GM12878 (cell line): Measurements from ENCODE around the gene MIEF1. TPM values are rescaled to one million over a fixed set of nuclear protein-coding genes. Genes with fewer than 3 reads are reported as not detected.

Experiments used
- ATAC-seq: fragments of 200-7000 bp; cut with Tn5 transposase; 3 replicates; pipeline ENCODE4 v1.9.1; 2020; ENCODE audit warnings: mild to moderate bottlenecking, moderate library complexity
- BruUV-seq: library from RNA; stranded (reverse); fragments of 400-500 nt; replicated peaks from 2 replicates; lab custom pipeline; 2021; lab: Mats Ljungman, UMichigan
- CTCF ChIA-PET: fragments of 300-600 bp; sonication (Branson Sonifier 250); formaldehyde crosslinking; extraction: SDS; loops from one replicate; lab custom pipeline; 2021; ENCODE audit warnings: inconsistent platforms; lab: Yijun Ruan, JAX
- POLR2A ChIA-PET: fragments of 350-600 bp; formaldehyde crosslinking; extraction: SDS; loops from one replicate; lab custom pipeline; 2021; ENCODE audit warnings: inconsistent platforms; lab: Charles Lee
- RAD21 ChIA-PET: fragments of 300-600 bp; sonication (Branson Sonifier 250); formaldehyde crosslinking; loops from one replicate; lab custom pipeline; 2023; ENCODE audit warnings: antibody characterized with exemption; ENCODE audit not compliant: unreplicated experiment; lab: Charles Lee
- SMC1A ChIA-PET: fragments of 300-600 bp; sonication (Branson Sonifier 250); formaldehyde crosslinking; loops from one replicate; lab custom pipeline; 2023; ENCODE audit not compliant: unreplicated experiment, uncharacterized antibody; lab: Charles Lee
- DNase-seq: peaks from one replicate; pipeline ENCODE4 v3.0.0-alpha.2; 2011; ENCODE audit warnings: low read depth, low spot score
- FAIRE-seq: peaks from 3 replicates; lab custom pipeline; 2011; peaks lifted over from hg19 to GRCh38; lab: Jason Lieb, UNC
- H2AFZ ChIP-seq: 2 replicates; pipeline ENCODE4 v1.6.0; 2011; ENCODE audit warnings: low read depth, low read length, control low read depth; ENCODE audit not compliant: control insufficient read depth
- H3K27ac ChIP-seq: 2 replicates; pipeline ENCODE4 v1.5.1; 2011; ENCODE audit warnings: control low read depth; ENCODE audit not compliant: control insufficient read depth, insufficient read depth
- H3K27me3 ChIP-seq, 2 experiments: replicated peaks in 1 of 2; 2 replicates each; pipeline versions ENCODE4 v1.6.0 to v1.6.1; 2011; ENCODE audit warnings: low read length in 1 of 2; ENCODE audit not compliant: control insufficient read depth in 2 of 2, insufficient read depth in 2 of 2
- H3K36me3 ChIP-seq, 2 experiments: 2 replicates each; pipeline ENCODE4 v1.5.1; 2011; ENCODE audit warnings: low read length in 1 of 2; ENCODE audit not compliant: control insufficient read depth in 2 of 2, insufficient read depth in 2 of 2
- H3K4me1 ChIP-seq: 2 replicates; pipeline ENCODE4 v1.6.1; 2011; ENCODE audit warnings: mild to moderate bottlenecking, low read length, moderate library complexity, mixed read lengths; ENCODE audit not compliant: control insufficient read depth, insufficient read depth
- H3K4me2 ChIP-seq: 2 replicates; pipeline ENCODE4 v1.6.0; 2011; ENCODE audit warnings: control low read depth; ENCODE audit not compliant: control insufficient read depth, insufficient read depth
- H3K4me3 ChIP-seq: fragments of 200-600 bp; sonication (generic); 2 replicates; pipeline ENCODE4 v1.5.1; 2016
- H3K79me2 ChIP-seq: 2 replicates; pipeline ENCODE4 v1.6.0; 2011; ENCODE audit warnings: low read length; ENCODE audit not compliant: control insufficient read depth, insufficient read depth
- H3K9ac ChIP-seq: 2 replicates; pipeline ENCODE4 v1.8.0; 2011; ENCODE audit warnings: low read length, control low read depth, mixed read lengths; ENCODE audit not compliant: control insufficient read depth, insufficient read depth
- H3K9me3 ChIP-seq: replicated peaks from 3 replicates; pipeline ENCODE4 v1.5.1; 2011; ENCODE audit warnings: mild to moderate bottlenecking, low read length; ENCODE audit not compliant: control insufficient read depth, insufficient read depth
- H4K20me1 ChIP-seq: 2 replicates; pipeline ENCODE4 v1.6.0; 2011; ENCODE audit not compliant: control insufficient read depth, insufficient read depth
- CBX3 ChIP-seq: fragments of 200-600 bp; sonication (generic); IDR thresholded peaks from 2 replicates; pipeline ENCODE4 v1.6.1; 2016; ENCODE audit warnings: low read depth, borderline replicate concordance
- EZH2 ChIP-seq: IDR thresholded peaks from 2 replicates; pipeline ENCODE4 v1.6.1; 2012; ENCODE audit warnings: low read depth, mild to moderate bottlenecking, control low read depth, inconsistent platforms, low read length, borderline replicate concordance; ENCODE audit not compliant: control insufficient read depth
- POLR2A ChIP-seq: IDR thresholded peaks from 2 replicates; pipeline ENCODE4 v1.6.1; 2011; ENCODE audit warnings: low read depth, mild to moderate bottlenecking, low read length
- RAD21 ChIP-seq: IDR thresholded peaks from 2 replicates; pipeline ENCODE4 v1.6.1; 2011; ENCODE audit warnings: mild to moderate bottlenecking, low read depth, low read length, moderate library complexity; ENCODE audit not compliant: insufficient read depth
- SMC3 ChIP-seq: IDR thresholded peaks from 2 replicates; pipeline ENCODE4 v1.6.1; 2011; ENCODE audit warnings: low read length, improper control_type of control experiment, borderline replicate concordance
- WGBS: methylation state at CpG from one replicate; pipeline ENCODE4 v1.1.6; 2016; ENCODE audit warnings: low lambda C conversion rate; ENCODE audit not compliant: insufficient replicate concordance, insufficient coverage; ENCODE audit errors: missing lambda C conversion rate; 5-methylcytosine and 5-hydroxymethylcytosine counted together
- in situ Hi-C: fragments of 300-500 bp; cut with MboI; formaldehyde crosslinking; loops from 9 replicates; pipeline ENCODE4 v1.14.3; 2018; ENCODE audit warnings: mixed read lengths
- intact Hi-C: fragments of 100-400 bp; cut with micrococcal nuclease; formaldehyde crosslinking; loops from one replicate; pipeline ENCODE4 v1.14.2; 2022; ENCODE audit not compliant: unreplicated experiment
- polyA plus RNA-seq, 11 experiments: library from polyadenylated mRNA; depleted of rRNA in 4 of 11; unstranded in 6 of 11; stranded (reverse) in 5 of 11; fragments of >200 nt; fragmentation: Nextera tagmentation in 4 of 11; fragmentation: Illumina TruSeq in 1 of 11; extraction: Ambion mirVana in 4 of 11; extraction: Trizol in 1 of 11; gene quantifications; 1 replicate in 1 of 11; 2 replicates in 10 of 11; pipeline versions ENCODE4 v1.2.1 to v1.2.3, GENCODE V29; 2011 to 2016; ENCODE audit warnings: inconsistent platforms in 2 of 11, missing spikeins in 2 of 11, low read depth in 1 of 11
- total RNA-seq, 4 experiments: library from RNA; depleted of rRNA in 3 of 4; stranded (reverse); fragments of >200 nt in 3 of 4; fragmentation: Illumina TruSeq in 1 of 4; extraction: Trizol in 1 of 4; gene quantifications; 2 replicates each; pipeline versions ENCODE4 v1.2.1 to v1.2.3, GENCODE V29; 2013 to 2021
- TF ChIP-seq, protein P1 (sequence below): fragments of 450-650 bp; IDR thresholded peaks from 2 replicates; pipeline ENCODE4 v1.6.1; 2016; ENCODE audit warnings: mild to moderate bottlenecking
- TF ChIP-seq, protein P2 (sequence below), 3 experiments: IDR thresholded peaks in 2 of 3; conservative IDR thresholded peaks in 1 of 3; 2 replicates each; pipeline ENCODE4 v1.5.1; 2011; ENCODE audit warnings: low read depth in 3 of 3, low read length in 3 of 3, mild to moderate bottlenecking in 3 of 3, control low read depth in 2 of 3, moderate library complexity in 2 of 3, inconsistent platforms in 1 of 3, mixed read lengths in 1 of 3; ENCODE audit not compliant: control insufficient read depth in 2 of 3, insufficient read depth in 1 of 3; ENCODE audit errors: extremely low read depth in 1 of 3

The MIEF1 gene
- total and polyA plus RNA-seq, 10 of the 15 experiments (the other 5 are each of a cell fraction or from before 2014, with no cell fraction given): 12.4 to 52.3 (median 29.3) TPM

GRCh38 chr22:39513791-39514190, 11.7 kb downstream of the MIEF1 start:
- DNase-seq (no peak), ATAC-seq (no peak), FAIRE-seq (no peak)
- Histone ChIP-seq H3K27ac (no peak overlapping the region), H3K27me3 (no peaks in the 10 kb centered on the region), H3K9ac (no peak overlapping the region), H3K9me3 (no peaks in the 10 kb centered on the region), H2AFZ (no peak overlapping the region), H4K20me1 (peaks cover 4% of the 10 kb centered on the region; the same call in 1 of the 2 replicates), H3K4me2 (no peak overlapping the region), H3K4me1 (peaks cover 19% of the 10 kb centered on the region), H3K4me3 (no peak overlapping the region), H3K36me3 (peaks cover 34 to 39% of the 10 kb centered on the region in 2 experiments; a peak in 3 of 4 replicates), H3K79me2 (peaks cover 15% of the 10 kb centered on the region)
- RAD21 ChIA-PET: interaction anchor here (1.0 to 1.6 kb wide), 3 partner anchors 15 to 20 kb away, joined by 3 to 5 read pairs (median 4); no protein-coding TSS in a partner anchor
- POLR2A ChIA-PET: interaction anchor here (0.9 to 1.1 kb wide), 2 partner anchors 17 to 18 kb away, joined by 3 to 5 read pairs; no protein-coding TSS in a partner anchor
- BruUV-seq: no TSS peak
- intact Hi-C loops (loop anchor here (1.0 kb wide), 1 partner anchor 170 kb away; no protein-coding TSS in a partner anchor), in situ Hi-C loops (loop anchor here (25.0 kb wide), 1 partner anchor 351 kb away; the partner anchor contains the start of gene CBX7)
- 89% methylated on average over 18 of the region's 18 CpGs for WGBS
- TF ChIP-seq POLR2A: peak; percentile 21; the same call in 1 of the 2 replicates
- TF ChIP-seq EZH2: no peak
- SMC1A ChIA-PET: interaction anchor here (1.0 to 2.0 kb wide), 10 partner anchors 9 to 203 kb away, joined by 3 to 8 read pairs (median 4); no protein-coding TSS in a partner anchor
- CTCF ChIA-PET: interaction anchor here (0.6 to 8.0 kb wide), 21 partner anchors 11 to 203 kb away, joined by 3 to 75 read pairs (median 6); partner anchors contain the start of genes MIEF1, RPL3, RPS19BP1 and TAB1

- TSS peak; percentile 11 for BruUV-seq
- intact Hi-C loops: loop anchor here (1.0 kb wide), 1 partner anchor 171 kb away; no protein-coding TSS in a partner anchor
- TF ChIP-seq, protein P1, sequence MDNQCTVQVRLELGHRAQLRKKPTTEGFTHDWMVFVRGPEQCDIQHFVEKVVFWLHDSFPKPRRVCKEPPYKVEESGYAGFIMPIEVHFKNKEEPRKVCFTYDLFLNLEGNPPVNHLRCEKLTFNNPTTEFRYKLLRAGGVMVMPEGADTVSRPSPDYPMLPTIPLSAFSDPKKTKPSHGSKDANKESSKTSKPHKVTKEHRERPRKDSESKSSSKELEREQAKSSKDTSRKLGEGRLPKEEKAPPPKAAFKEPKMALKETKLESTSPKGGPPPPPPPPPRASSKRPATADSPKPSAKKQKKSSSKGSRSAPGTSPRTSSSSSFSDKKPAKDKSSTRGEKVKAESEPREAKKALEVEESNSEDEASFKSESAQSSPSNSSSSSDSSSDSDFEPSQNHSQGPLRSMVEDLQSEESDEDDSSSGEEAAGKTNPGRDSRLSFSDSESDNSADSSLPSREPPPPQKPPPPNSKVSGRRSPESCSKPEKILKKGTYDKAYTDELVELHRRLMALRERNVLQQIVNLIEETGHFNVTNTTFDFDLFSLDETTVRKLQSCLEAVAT: 0 out of 2 replicates have a peak, but pooled peaks have one; percentile 37
- no peak for TF ChIP-seq CBX3
- TF ChIP-seq, protein P2, sequence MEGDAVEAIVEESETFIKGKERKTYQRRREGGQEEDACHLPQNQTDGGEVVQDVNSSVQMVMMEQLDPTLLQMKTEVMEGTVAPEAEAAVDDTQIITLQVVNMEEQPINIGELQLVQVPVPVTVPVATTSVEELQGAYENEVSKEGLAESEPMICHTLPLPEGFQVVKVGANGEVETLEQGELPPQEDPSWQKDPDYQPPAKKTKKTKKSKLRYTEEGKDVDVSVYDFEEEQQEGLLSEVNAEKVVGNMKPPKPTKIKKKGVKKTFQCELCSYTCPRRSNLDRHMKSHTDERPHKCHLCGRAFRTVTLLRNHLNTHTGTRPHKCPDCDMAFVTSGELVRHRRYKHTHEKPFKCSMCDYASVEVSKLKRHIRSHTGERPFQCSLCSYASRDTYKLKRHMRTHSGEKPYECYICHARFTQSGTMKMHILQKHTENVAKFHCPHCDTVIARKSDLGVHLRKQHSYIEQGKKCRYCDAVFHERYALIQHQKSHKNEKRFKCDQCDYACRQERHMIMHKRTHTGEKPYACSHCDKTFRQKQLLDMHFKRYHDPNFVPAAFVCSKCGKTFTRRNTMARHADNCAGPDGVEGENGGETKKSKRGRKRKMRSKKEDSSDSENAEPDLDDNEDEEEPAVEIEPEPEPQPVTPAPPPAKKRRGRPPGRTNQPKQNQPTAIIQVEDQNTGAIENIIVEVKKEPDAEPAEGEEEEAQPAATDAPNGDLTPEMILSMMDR (IDR thresholded peaks at IDR 0.05 in 2 of 3, conservative IDR thresholded peaks at IDR 0.05 in 1 of 3; ENCODE audit: control insufficient read depth in 2 of 3, extremely low read depth in 1 of 3, insufficient read depth in 1 of 3, low read depth in 3 of 3, low read length in 3 of 3): peak; percentile 66 to 74 (median 70)
- peak; percentile 51 for TF ChIP-seq RAD21
- TF ChIP-seq SMC3: peak; percentile 61
- SMC1A ChIA-PET: interaction anchor here (0.6 to 2.2 kb wide), 17 partner anchors 9 to 203 kb away, joined by 3 to 10 read pairs (median 4); partner anchors contain the start of genes MIEF1 and TAB1
- WGBS: 19% methylated on average over 8 of the region's 8 CpGs
- RAD21 ChIA-PET: interaction anchor here (0.5 to 1.6 kb wide), 10 partner anchors 15 to 183 kb away, joined by 3 to 5 read pairs (median 4); no protein-coding TSS in a partner anchor
- FAIRE-seq (no peak), DNase-seq (no peak), ATAC-seq (peak; percentile 59)
- H3K36me3 ChIP-seq: peaks cover 31 to 39% of the 10 kb centered on the region in 2 experiments; a peak in 3 of 4 replicates
- no peak overlapping the region for H3K4me2 ChIP-seq
- H3K9ac ChIP-seq: no peak overlapping the region
- POLR2A ChIA-PET: interaction anchor here (0.9 to 1.4 kb wide), 3 partner anchors 10 to 17 kb away, joined by 3 to 5 read pairs (median 3); no protein-coding TSS in a partner anchor
- H3K79me2 ChIP-seq: peaks cover 20% of the 10 kb centered on the region
- peaks cover 4% of the 10 kb centered on the region; the same call in 1 of the 2 replicates for H4K20me1 ChIP-seq
- no peaks in the 10 kb centered on the region for H3K9me3 ChIP-seq
- peaks cover 16% of the 10 kb centered on the region for H3K4me1 ChIP-seq
- H3K27me3 ChIP-seq: no peaks in the 10 kb centered on the region
- no peak overlapping the region for H3K27ac ChIP-seq
- no peak overlapping the region for H3K4me3 ChIP-seq
- CTCF ChIA-PET: interaction anchor here (0.6 to 8.0 kb wide), 28 partner anchors 9 to 365 kb away, joined by 3 to 75 read pairs (median 6); partner anchors contain the start of genes MIEF1, RPL3, RPS19BP1 and TAB1
- H2AFZ ChIP-seq: no peak overlapping the region
- in situ Hi-C loops: loop anchor here (25.0 kb wide), 1 partner anchor 352 kb away; the partner anchor contains the start of gene CBX7
Observed at GRCh38 chr22:39514373-39514973, 12.4 kb downstream of the MIEF1 start.
